Activated CD4-positive, alpha-beta T cell treated with anti-CD3 and anti-CD28 coated beads, Interleukin-2, amount 10 ng/mL, durations not matched to agents 24 days and 14 days (primary cell): Measurements from ENCODE around the gene RPL41. TPM values are rescaled to one million over a fixed set of nuclear protein-coding genes. Genes with fewer than 3 reads are reported as not detected.

Experiments
- DNase-seq: peaks from one replicate; pipeline ENCODE4 v3.0.0; 2022
- H3K27ac Mint-ChIP-seq: one replicate; pipeline ENCODE4 v1.8.0; 2022; ENCODE audit warnings: mild to moderate bottlenecking, mixed read lengths
- H3K27me3 Mint-ChIP-seq: one replicate; pipeline ENCODE4 v1.8.0; 2022; ENCODE audit warnings: mixed read lengths
- H3K36me3 Mint-ChIP-seq: one replicate; pipeline ENCODE4 v1.8.0; 2022; ENCODE audit warnings: low read depth, mild to moderate bottlenecking, mixed read lengths
- H3K4me1 Mint-ChIP-seq: one replicate; pipeline ENCODE4 v1.8.0; 2021; ENCODE audit warnings: mixed read lengths
- H3K4me3 Mint-ChIP-seq: one replicate; pipeline ENCODE4 v1.8.0; 2022; ENCODE audit warnings: mild to moderate bottlenecking, moderate library complexity, mixed read lengths
- H3K9me3 Mint-ChIP-seq: one replicate; pipeline ENCODE4 v1.8.0; 2021; ENCODE audit warnings: mixed read lengths
- intact Hi-C: fragments of 100-400 bp; cut with micrococcal nuclease; formaldehyde crosslinking; loops from one replicate; pipeline ENCODE4 v1.15.1; 2023
- total RNA-seq: library from RNA; stranded (reverse); gene quantifications from 2 replicates; pipeline ENCODE4 v1.2.3, GENCODE V29; 2022

Gene RPL41
- total RNA-seq, 1 donor from 2014 or later: 3,831 TPM

GRCh38 chr12:56157201-56158028 is 41.0 kb downstream of the RPL41 start:
- peak overlapping the region; percentile 94 for H3K27ac Mint-ChIP-seq
- intact Hi-C loops: loop anchor here (1.0 kb wide), 1 partner anchor 39 kb away; the partner anchor contains the start of gene ZC3H10
- H3K4me1 Mint-ChIP-seq: peaks cover 47% of the 10 kb centered on the region
- H3K4me3 Mint-ChIP-seq: peak overlapping the region; percentile 100
- H3K27me3 Mint-ChIP-seq: no peaks in the 10 kb centered on the region
- no peaks in the 10 kb centered on the region for H3K9me3 Mint-ChIP-seq
- peak; percentile 87 for DNase-seq
- H3K36me3 Mint-ChIP-seq: peaks cover 52% of the 10 kb centered on the region

GRCh38 chr12:56158029-56158925 is 41.8 kb downstream of the RPL41 start, which contains the start of gene MYL6:
MYL6 (plus strand) TSS chr12:56158359; CDS start chr12:56158402, 43 bp downstream.
- H3K27me3 Mint-ChIP-seq: no peaks in the 10 kb centered on the region
- H3K27ac Mint-ChIP-seq: peak within 1 kb of the TSS; percentile 94
- peaks cover 45% of the 10 kb centered on the region for H3K4me1 Mint-ChIP-seq
- H3K9me3 Mint-ChIP-seq: no peaks in the 10 kb centered on the region
- peaks cover 56% of the 10 kb centered on the region for H3K36me3 Mint-ChIP-seq
- intact Hi-C loops: loop anchor here (1.0 kb wide), 1 partner anchor 40 kb away; the partner anchor contains the start of gene ZC3H10
- peak within 1 kb of the TSS; percentile 100 for H3K4me3 Mint-ChIP-seq
- peak; percentile 98 for DNase-seq

GRCh38 chr12:56158926-56159461 is 42.6 kb downstream of the RPL41 start:
- Mint-ChIP-seq H3K9me3 (no peaks in the 10 kb centered on the region), H3K27me3 (no peaks in the 10 kb centered on the region), H3K4me3 (peak overlapping the region; percentile 100), H3K4me1 (peaks cover 43% of the 10 kb centered on the region), H3K27ac (peak overlapping the region; percentile 94), H3K36me3 (peaks cover 63% of the 10 kb centered on the region)
- peak; percentile 77 for DNase-seq
- intact Hi-C loops: loop anchor here (1.0 kb wide), 2 partner anchors 33 to 41 kb away; partner anchors contain the start of gene ZC3H10

GRCh38 chr12:56159482-56160192 is 43.2 kb downstream of the RPL41 start:
- no peak for DNase-seq
- H3K4me3 Mint-ChIP-seq: peak overlapping the region; percentile 100
- peaks cover 41% of the 10 kb centered on the region for H3K4me1 Mint-ChIP-seq
- no peaks in the 10 kb centered on the region for H3K9me3 Mint-ChIP-seq
- H3K27me3 Mint-ChIP-seq: no peaks in the 10 kb centered on the region
- H3K27ac Mint-ChIP-seq: peak overlapping the region; percentile 94
- intact Hi-C loops: loop anchor here (1.0 to 2.0 kb wide), 3 partner anchors 7 to 33 kb away; partner anchors contain the start of genes MYL6B and SMARCC2
- H3K36me3 Mint-ChIP-seq: peaks cover 69% of the 10 kb centered on the region

- Mint-ChIP-seq H3K4me1 (peaks cover 40% of the 10 kb centered on the region), H3K27me3 (no peaks in the 10 kb centered on the region), H3K4me3 (peak overlapping the region; percentile 100), H3K36me3 (peaks cover 69% of the 10 kb centered on the region), H3K9me3 (no peaks in the 10 kb centered on the region), H3K27ac (peak overlapping the region; percentile 94)
- peak; percentile 90 for DNase-seq
- intact Hi-C loops: loop anchor here (1.0 to 2.0 kb wide), 2 partner anchors 8 to 29 kb away; partner anchors contain the start of genes MYL6B and SMARCC2
Observed at GRCh38 chr12:56160193-56160763, 43.8 kb downstream of the RPL41 start.

- no peaks in the 10 kb centered on the region for H3K27me3 Mint-ChIP-seq
- H3K36me3 Mint-ChIP-seq: peaks cover 69% of the 10 kb centered on the region
- H3K27ac Mint-ChIP-seq: peak overlapping the region; percentile 94
- peaks cover 37% of the 10 kb centered on the region for H3K4me1 Mint-ChIP-seq
- intact Hi-C loops: loop anchor here (1.0 to 2.0 kb wide), 2 partner anchors 9 to 28 kb away; partner anchors contain the start of genes MYL6B and SMARCC2
- peak overlapping the region; percentile 100 for H3K4me3 Mint-ChIP-seq
- no peaks in the 10 kb centered on the region for H3K9me3 Mint-ChIP-seq
- no peak for DNase-seq
Observed at GRCh38 chr12:56160894-56161689, 44.7 kb downstream of the RPL41 start.

GRCh38 chr12:56161690-56162351 is 45.4 kb downstream of the RPL41 start:
- no peaks in the 10 kb centered on the region for H3K9me3 Mint-ChIP-seq
- peaks cover 37% of the 10 kb centered on the region for H3K4me1 Mint-ChIP-seq
- peaks cover 70% of the 10 kb centered on the region for H3K36me3 Mint-ChIP-seq
- DNase-seq: no peak
- intact Hi-C loops: loop anchor here (2.0 kb wide), 1 partner anchor 27 kb away; the partner anchor contains the start of gene SMARCC2
- H3K4me3 Mint-ChIP-seq: peak overlapping the region; percentile 100
- H3K27me3 Mint-ChIP-seq: no peaks in the 10 kb centered on the region
- peak overlapping the region; percentile 60 for H3K27ac Mint-ChIP-seq

GRCh38 chr12:56162468-56163290 is 46.2 kb downstream of the RPL41 start:
- Mint-ChIP-seq H3K4me3 (no peak overlapping the region), H3K9me3 (no peaks in the 10 kb centered on the region), H3K27ac (peak overlapping the region; percentile 32), H3K4me1 (peaks cover 33% of the 10 kb centered on the region), H3K27me3 (no peaks in the 10 kb centered on the region), H3K36me3 (peaks cover 74% of the 10 kb centered on the region)
- no peak for DNase-seq
- intact Hi-C loops: no loop called here

- H3K9me3 Mint-ChIP-seq: no peaks in the 10 kb centered on the region
- no peaks in the 10 kb centered on the region for H3K27me3 Mint-ChIP-seq
- peaks cover 78% of the 10 kb centered on the region for H3K36me3 Mint-ChIP-seq
- H3K27ac Mint-ChIP-seq: peak overlapping the region; percentile 67
- intact Hi-C loops: no loop called here
- no peak for DNase-seq
- H3K4me1 Mint-ChIP-seq: peaks cover 35% of the 10 kb centered on the region
- no peak overlapping the region for H3K4me3 Mint-ChIP-seq
Observed at GRCh38 chr12:56163533-56164344, 47.3 kb downstream of the RPL41 start.

GRCh38 chr12:56164345-56164729 is 47.9 kb downstream of the RPL41 start:
- H3K27ac Mint-ChIP-seq: no peak overlapping the region
- DNase-seq: no peak
- intact Hi-C loops: no loop called here
- H3K36me3 Mint-ChIP-seq: peaks cover 75% of the 10 kb centered on the region
- no peaks in the 10 kb centered on the region for H3K27me3 Mint-ChIP-seq
- H3K4me3 Mint-ChIP-seq: no peak overlapping the region
- H3K9me3 Mint-ChIP-seq: no peaks in the 10 kb centered on the region
- peaks cover 30% of the 10 kb centered on the region for H3K4me1 Mint-ChIP-seq
